CD4-positive, alpha-beta T cell treated with Interleukin-15 for 4 hours (primary cell): ENCODE data around the gene ATP6V0A1.

Experiments used
- DNase-seq: peaks from one replicate; pipeline ENCODE4 v3.0.0-alpha.2; 2020; ENCODE audit warnings: low spot score

ATP6V0A1 gene

GRCh38 chr17:42562388-42563142 is 103.9 kb downstream of the ATP6V0A1 start:
- no peak for DNase-seq

- no peak for DNase-seq
These were observed 104.4 kb downstream of the ATP6V0A1 start for GRCh38 chr17:42563143-42563509.

DNA sequence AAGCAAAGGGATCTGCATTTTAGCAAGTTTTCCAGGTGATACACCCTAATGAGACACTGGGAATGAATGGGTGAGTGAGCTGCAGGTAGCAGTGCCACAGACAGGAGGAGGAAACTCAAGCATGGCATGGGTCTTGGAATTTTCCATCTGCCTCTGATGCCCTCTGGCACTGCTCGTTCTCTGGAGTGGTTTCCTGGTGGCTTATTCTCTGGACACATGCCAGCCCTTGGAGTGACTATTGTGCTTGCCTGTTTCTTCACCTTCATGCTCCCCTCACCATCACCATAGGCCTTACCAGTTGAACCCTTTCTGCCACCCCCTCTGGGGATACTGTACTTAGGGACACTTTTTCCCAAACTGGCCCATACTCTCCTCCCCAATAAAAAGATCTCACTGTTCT is 104.9 kb downstream of the ATP6V0A1 start:
- DNase-seq, result no peak

DNA sequence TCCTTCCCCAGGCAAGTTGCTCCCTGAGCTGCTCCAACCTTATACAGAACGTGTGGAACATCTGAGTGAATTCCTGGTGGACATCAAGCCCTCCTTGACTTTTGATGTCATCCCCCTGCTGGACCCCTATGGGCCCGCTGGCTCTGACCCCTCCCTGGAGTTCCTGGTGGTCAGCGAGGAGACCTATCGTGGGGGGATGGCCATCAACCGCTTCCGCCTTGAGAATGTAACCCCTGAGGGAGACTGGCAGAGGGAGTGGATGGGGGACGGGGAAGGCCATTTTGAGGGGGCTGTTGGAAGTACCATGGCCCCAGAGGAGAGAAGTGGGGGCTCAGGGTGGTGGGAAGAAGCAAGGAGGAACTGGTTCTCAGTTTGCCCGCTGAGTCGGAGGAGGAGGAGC is 105.3 kb downstream of the ATP6V0A1 start:
- DNase-seq, result no peak

DNA sequence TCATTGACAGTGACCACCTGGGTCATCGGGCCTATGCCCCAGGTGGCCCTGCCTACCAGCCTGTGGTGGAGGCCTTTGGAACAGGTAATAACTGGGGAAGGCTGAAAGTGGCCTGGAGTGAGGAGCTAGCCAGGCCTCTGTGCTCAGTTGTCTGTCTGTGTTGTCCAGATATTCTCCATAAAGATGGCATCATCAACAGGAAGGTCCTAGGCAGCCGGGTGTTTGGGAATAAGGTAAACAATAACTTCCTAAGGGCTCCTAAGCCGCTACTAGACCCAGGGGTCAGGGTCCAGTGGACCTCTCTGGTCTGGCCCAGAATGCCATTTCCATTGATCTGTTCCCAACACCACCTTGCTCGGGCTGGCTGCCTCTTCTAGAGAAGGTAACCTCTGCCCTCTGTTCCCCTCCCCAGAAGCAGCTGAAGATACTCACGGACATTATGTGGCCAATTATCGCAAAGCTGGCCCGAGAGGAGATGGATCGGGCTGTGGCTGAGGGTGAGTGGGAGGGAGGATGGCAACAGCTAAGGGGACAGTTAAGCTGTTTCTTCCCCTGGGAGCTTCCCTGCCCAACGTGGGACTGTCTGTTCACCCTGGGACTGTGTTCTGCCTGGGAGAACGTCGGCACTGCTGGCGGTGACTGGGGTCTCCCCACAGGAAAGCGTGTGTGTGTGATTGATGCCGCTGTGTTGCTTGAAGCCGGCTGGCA is 106.3 kb downstream of the ATP6V0A1 start:
- no peak for DNase-seq

DNA sequence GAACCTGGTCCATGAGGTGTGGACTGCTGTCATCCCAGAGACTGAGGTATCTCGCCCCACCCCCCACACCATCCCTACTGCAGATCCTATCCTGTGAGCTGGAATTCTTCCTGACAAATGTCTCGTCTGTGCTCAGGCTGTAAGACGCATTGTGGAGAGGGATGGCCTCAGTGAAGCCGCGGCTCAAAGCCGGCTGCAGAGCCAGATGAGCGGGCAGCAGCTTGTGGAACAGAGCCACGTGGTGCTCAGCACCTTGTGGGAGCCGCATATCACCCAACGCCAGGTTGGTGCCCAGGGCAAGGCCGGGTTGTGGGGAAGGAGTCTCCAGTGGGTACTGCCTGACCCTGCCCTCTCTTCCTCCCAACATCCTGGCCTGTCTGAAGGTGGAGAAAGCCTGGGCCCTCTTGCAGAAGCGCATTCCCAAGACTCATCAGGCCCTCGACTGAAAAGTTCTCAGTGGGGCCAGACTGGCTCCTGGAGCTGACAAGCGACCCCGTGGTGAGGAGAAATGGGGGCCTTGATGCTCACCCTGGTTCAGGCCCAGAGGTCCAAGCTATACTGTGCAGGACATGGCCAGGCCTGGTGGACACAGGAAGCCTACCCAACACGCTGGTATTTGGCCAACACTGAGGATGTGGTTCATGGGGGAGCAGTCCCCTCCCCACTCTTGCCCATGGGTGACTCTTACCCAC is 107.0 kb downstream of the ATP6V0A1 start:
- no peak for DNase-seq

DNA sequence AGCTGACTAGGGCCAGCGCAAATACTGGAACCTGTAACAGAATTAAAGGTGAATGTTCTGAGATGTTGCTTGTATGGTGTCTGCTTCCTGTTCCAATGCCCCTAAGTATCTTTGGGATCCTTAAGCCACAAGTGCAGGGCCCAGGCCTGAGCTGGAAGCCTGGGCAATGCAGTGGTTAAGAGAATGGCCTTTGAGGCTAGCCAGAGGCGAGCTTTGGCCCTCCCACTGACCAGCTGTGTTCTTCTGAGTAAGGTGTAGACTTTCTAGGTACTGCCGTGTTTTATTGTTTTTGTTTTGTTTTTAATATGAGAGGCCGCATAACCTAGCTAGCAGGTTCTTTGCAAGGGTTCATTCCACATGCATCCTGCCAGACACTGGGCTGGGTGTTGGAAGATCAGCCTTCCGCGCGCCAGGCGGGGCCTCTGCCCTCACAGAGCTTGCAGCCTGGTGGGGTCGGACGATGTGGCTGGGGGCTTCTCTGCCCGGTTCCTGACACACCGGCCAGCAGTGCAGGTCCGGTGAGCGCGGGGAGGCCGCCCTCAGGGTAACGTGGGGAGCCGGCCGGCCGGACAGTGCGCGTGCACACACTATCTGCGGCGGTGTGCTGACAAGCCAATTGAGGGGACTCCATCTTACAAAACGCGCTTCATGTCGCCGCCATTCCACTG is 107.7 kb downstream of the ATP6V0A1 start:
- DNase-seq, result no peak

DNA sequence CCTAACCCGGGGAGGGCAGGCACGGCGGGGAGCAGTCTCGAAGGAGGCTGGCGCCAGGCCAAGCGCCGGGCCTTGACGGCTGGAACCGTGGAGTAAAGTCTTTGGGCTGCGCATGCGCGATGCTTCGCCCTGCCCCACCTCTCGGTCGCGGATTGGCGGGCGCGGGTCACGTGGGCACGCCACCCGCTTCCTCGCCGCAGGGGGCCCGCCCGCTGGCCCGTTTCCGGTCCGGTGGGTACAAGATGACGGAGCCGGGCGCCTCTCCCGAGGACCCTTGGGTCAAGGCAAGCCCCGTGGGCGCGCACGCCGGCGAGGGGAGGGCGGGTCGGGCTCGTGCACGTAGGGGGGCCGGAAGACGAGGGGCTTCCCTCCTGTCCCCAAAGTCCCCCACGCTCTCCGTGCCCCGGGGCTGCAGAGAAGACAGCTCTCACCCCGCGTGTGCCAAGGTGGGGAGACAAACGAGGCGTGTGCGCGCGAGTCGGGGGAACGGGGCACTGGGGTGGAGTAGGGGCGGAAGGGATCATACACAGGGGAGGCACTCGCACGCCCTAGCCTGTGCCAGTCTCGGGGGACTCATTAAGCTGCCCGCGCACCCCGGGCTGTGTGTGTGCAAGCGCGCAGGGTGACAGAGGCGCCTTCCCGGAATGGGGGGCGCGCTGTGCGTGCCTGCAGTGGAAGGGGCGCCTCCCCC is 108.3 kb downstream of the ATP6V0A1 start, which contains the start of gene MLX:
TSS of gene MLX (plus strand) at position 218 of the 691 bp plus-strand sequence. CDS start at position 243, 25 bp downstream.
- DNase-seq, result peak; percentile 90

DNA sequence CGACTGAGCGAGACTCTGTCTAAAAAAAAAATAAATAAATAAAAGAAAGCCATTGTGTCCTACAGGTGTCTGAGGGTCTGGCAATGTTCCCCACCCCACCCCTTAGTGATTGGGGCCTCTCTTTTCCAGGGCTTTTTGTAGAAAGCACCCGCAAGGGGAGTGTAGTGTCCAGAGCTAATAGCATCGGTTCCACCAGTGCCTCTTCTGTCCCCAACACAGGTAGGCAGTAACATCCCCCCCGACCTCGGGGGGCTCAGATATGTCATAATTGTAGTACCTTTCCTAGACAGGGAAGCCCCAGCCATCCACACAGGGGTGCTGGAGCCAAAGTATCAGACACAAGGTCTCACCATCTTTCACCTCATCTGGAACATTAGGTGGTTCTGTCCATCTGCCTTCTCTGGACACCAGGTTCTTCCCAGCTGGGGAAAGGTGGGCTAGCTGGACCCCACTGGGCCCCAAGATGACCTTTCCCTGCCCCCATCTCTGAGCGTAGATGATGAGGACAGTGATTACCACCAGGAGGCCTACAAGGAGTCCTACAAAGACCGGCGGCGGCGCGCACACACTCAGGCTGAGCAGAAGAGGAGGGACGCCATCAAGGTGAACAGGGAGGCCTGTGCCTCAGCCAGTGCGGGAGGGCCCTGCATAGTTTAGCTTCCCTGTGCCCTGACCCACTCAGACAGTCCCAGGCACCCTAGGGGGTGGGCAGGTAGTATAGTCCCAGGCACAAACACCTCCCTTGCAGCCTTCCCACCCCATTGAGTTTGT is 109.8 kb downstream of the ATP6V0A1 start:
- no peak for DNase-seq

GRCh38 chr17:42571435-42572225 is 113.0 kb downstream of the ATP6V0A1 start:
- no peak for DNase-seq
